Measurements from ENCODE around the gene RNF11.
"Not testable (repeated sequence)": the region's sequence is repeated elsewhere in the genome, so short reads cannot be mapped to it uniquely, and the experiment has no call there.

The RNF11 gene

DNA sequence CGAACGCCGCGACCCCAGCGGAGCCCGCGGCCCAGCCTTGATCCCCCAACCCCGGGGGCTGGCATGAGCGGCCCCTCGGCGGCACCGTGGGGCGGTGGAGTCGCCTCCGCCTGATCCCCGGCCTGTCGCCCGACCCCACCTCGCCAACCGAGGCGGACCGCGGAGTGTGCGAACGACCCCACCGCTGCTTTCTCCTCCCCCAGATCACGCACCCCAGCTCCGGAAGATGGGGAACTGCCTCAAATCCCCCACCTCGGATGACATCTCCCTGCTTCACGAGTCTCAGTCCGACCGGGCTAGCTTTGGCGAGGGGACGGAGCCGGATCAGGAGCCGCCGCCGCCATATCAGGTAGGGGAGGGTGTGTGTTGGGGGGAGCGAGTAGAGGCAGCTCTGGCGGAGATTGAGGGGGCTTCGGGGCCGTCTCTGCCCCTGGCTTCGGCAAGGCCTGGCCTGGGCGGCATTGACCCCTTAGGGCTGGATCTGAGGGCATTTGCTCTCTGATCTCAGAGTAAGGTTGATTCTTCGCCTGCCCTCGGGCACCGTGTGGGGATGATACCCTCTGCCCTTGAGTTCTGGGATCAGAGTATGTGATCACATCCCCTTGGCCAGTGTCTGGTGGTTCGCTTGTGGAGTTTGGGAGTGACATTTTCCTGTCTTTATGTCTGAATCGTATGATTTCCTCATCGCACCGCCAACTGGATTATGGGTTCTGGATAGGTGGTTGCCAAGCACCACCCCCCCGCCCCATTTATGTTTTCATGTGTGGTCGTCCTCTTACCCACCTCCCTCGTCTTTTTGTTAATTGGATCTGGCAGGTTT lies 668 bp downstream of the RNF11 start:
- CTCF ChIA-PET = interaction anchor here (1.2 kb wide), 1 partner anchor 48 kb away, joined by 5 read pairs; no protein-coding TSS in a partner anchor

DNA sequence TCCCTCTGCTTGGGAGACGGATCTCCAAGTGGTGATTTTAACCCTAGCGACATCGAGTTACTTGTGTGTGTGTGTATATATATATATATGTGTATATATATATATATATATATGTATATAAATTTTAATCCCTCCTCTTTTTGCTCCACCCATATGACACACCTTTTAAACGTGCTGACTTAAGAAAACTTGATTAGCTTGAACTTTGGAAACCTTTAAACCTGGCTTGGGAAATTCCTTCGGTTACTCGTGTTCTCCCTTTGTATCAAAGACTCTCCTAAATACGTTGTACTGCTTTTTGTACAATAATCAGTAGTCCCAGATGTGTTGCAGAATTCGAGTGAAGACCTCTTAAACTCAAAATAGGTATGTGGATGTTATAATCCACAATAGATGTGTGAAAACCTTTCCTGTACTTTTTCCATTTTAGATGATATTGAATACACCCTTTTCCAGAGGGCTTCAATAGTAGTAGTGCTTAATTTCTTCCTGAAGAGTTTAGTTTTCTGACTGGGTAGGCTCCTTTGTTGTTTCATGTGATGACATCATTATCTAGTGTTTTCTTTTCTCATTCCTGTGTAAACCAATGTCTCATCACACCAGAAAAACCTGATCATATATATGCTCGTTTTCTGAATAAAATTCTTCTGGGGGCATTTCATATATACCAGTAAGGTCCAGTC lies 1.4 kb downstream of the RNF11 start:
- Mint-ChIP-seq H3K9me3 (no peaks in the 10 kb centered on the region), H3K36me3 (peaks cover 3% of the 10 kb centered on the region), H3K27ac (no peak overlapping the region), H3K4me3 (no peak overlapping the region), H3K27me3 (peaks cover 5% of the 10 kb centered on the region), H3K4me1 (peaks cover 37% of the 10 kb centered on the region)
- no peak for DNase-seq
- CTCF ChIA-PET = interaction anchor here (1.2 kb wide), 1 partner anchor 59 kb away, joined by 3 read pairs; no protein-coding TSS in a partner anchor

More for the DNA sequence above, 668 bp downstream of the RNF11 start:
- Mint-ChIP-seq H3K27ac (no peak overlapping the region), H3K4me1 (peaks cover 35% of the 10 kb centered on the region), H3K9me3 (no peaks in the 10 kb centered on the region), H3K36me3 (peaks cover 3% of the 10 kb centered on the region), H3K4me3 (no peak overlapping the region), H3K27me3 (peaks cover 5% of the 10 kb centered on the region)
- DNase-seq = peak; percentile 62

DNA sequence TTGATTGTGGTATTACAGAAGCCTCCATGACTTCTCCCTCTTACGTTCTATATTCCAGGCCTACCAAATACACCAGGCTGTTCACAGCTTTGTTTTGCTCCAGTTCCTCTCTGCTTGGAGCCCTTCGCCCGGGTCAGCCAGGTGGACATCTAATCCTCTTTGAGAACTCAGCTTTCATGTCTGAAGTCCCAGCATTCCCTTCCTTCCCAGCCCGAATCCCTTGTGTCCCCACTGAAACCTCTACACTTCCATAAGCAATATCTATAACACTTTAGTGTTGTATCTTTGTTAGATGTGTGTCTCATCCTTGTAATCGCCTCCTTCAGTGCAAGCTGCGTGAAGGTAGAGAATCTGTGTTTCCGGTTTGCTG lies 1.9 kb downstream of the RNF11 start:
- CTCF ChIA-PET = interaction anchor here (0.9 to 1.2 kb wide), 2 partner anchors 31 to 59 kb away, joined by 3 to 5 read pairs; no protein-coding TSS in a partner anchor
- Mint-ChIP-seq H3K4me3 (no peak overlapping the region), H3K27ac (no peak overlapping the region), H3K4me1 (peaks cover 38% of the 10 kb centered on the region), H3K27me3 (peaks cover 5% of the 10 kb centered on the region), H3K36me3 (peaks cover 3% of the 10 kb centered on the region), H3K9me3 (no peaks in the 10 kb centered on the region)
- no peak for DNase-seq

DNA sequence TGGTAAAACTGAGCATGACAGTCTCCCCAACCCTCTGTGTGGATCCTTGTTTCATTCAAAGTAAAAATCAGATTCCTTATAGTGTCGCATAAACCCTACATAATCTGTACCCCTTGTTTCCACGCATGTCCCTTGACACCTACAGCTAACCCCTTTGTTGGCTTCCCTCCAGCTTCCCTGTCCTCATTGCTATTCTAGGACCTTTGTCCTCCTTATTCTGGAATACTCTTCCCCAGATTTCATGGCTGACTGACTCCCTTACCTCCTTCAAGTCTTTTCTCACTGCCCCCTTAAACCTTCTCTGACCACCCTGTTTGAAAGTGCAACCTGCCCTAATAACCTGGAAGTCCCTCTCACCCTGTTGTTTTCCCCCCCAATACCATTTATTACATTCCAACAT lies 4.0 kb downstream of the RNF11 start:
- Mint-ChIP-seq H3K4me3 (no peak overlapping the region), H3K27me3 (no peaks in the 10 kb centered on the region), H3K36me3 (peaks cover 6% of the 10 kb centered on the region), H3K9me3 (no peaks in the 10 kb centered on the region), H3K27ac (no peak overlapping the region), H3K4me1 (peaks cover 33% of the 10 kb centered on the region)
- no peak for DNase-seq
- CTCF ChIA-PET = no interaction called here

DNA sequence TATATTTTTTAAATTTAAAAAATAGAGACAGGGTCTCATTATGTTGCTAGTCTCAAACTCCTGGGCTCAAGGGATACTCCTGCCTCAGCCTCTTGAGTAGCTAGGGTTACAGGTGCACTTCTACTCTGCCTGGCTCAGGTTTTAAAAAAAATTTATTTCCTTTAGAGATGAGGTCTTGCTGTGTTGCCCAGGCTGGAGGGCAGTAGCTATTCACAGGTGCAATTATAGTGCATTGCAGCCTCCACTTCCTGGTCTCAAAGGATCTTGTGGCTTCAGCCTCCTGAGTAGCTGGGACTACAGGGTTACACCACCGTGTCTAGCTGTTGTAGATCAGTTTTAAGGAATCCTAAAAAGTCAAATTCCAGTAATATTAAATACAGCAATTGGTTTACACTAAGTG lies 5.0 kb downstream of the RNF11 start:
- Mint-ChIP-seq H3K9me3 (no peaks in the 10 kb centered on the region), H3K27me3 (no peaks in the 10 kb centered on the region), H3K27ac (no peak overlapping the region), H3K4me3 (no peak overlapping the region), H3K36me3 (peaks cover 6% of the 10 kb centered on the region), H3K4me1 (peaks cover 30% of the 10 kb centered on the region)
- DNase-seq = no peak
- CTCF ChIA-PET = no interaction called here

DNA sequence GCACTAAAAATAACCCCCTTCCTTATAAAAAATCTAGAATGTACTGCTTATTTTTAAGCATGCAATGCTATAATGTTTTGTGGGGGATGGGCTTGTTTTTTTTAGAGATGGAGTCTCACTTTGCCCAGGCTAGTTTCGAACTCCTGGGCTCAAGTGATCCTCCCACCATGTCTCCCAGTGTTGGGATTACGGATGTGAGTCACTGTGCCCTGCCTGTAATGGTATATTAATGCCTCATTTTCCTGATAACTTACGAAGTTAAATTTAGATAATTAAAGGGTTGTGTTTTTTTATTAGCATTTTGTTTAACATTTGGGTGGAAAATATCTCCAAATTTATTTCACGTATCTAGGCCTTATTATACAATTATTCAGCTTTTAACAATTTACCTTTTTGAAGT lies 6.5 kb downstream of the RNF11 start:
- H3K4me1 Mint-ChIP-seq = peaks cover 39% of the 10 kb centered on the region
- peaks cover 6% of the 10 kb centered on the region for H3K36me3 Mint-ChIP-seq
- no peak for DNase-seq
- no peaks in the 10 kb centered on the region for H3K9me3 Mint-ChIP-seq
- H3K27ac Mint-ChIP-seq = no peak overlapping the region
- no peak overlapping the region for H3K4me3 Mint-ChIP-seq
- H3K27me3 Mint-ChIP-seq = no peaks in the 10 kb centered on the region
- CTCF ChIA-PET = no interaction called here

DNA sequence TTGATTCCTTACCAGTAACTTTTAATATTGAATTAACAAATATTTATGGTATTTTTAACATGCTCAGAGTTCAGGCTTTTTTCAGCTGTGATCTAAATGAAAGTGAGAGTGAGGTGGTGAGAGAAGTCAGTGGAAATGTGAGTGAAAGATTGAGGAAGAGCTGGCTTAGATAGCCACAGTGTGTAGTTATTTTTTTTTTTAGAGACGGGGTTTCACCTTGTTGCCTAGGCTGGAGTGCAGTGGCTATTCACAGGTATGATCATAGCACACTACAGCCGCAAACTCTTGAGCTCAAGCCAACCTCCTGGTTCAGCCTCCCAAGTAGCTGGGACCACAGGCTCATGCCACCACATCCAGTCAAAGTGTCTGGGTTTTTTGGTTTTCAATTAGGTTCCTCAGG lies 10.9 kb downstream of the RNF11 start:
- Mint-ChIP-seq H3K4me3 (no peak overlapping the region), H3K36me3 (peaks cover 3% of the 10 kb centered on the region), H3K4me1 (peaks cover 18% of the 10 kb centered on the region), H3K27ac (no peak overlapping the region), H3K9me3 (no peaks in the 10 kb centered on the region), H3K27me3 (no peaks in the 10 kb centered on the region)
- no peak for DNase-seq
- CTCF ChIA-PET = interaction anchor here (1.2 kb wide), 1 partner anchor 9 kb away, joined by 3 read pairs; no protein-coding TSS in a partner anchor

DNA sequence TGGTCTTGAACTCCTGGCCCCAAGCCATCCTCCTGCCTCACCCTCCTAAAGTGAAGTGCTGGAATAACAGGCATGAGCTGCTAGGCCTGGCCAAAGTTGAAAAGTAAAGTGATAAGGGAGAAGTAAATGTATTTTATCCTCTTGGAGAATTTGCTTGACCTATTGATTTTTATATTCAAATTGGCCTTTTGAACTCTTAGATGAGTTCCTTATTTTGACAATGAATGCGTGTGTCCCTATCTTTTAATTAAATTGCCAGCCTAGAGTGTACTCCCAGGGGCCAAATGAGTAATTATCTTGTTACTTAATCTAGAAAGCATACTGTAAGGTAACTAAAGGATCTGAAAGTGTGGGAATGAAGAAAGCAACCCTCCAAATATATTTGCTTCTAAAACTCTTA lies 11.4 kb downstream of the RNF11 start:
- H3K36me3 Mint-ChIP-seq = peaks cover 5% of the 10 kb centered on the region
- no peaks in the 10 kb centered on the region for H3K27me3 Mint-ChIP-seq
- H3K9me3 Mint-ChIP-seq = no peaks in the 10 kb centered on the region
- no peak overlapping the region for H3K4me3 Mint-ChIP-seq
- H3K4me1 Mint-ChIP-seq = peaks cover 20% of the 10 kb centered on the region
- no peak for DNase-seq
- CTCF ChIA-PET = interaction anchor here (1.2 kb wide), 1 partner anchor 9 kb away, joined by 3 read pairs; no protein-coding TSS in a partner anchor
- no peak overlapping the region for H3K27ac Mint-ChIP-seq

DNA sequence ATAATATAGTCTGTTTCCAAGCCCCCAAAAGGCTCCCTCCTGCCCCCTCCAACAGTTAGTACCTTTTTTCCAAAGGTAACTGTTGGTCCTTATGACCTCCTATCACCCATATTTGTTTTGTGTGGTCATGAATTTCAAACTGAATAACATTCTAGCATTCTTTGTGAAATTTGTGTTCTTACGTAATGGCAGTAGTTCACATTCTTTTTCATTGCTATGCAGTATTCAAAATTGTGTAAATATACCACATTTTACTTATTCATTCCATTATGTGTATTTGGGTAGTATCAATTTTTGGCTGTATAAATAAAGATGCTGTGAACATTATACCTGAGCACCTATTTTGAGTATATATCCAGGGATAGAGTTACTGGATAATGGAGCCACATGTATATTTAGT lies 13.4 kb downstream of the RNF11 start:
- CTCF ChIA-PET = no interaction called here
- Mint-ChIP-seq H3K4me1 (peaks cover 24% of the 10 kb centered on the region), H3K36me3 (peaks cover 2% of the 10 kb centered on the region), H3K27ac (no peak overlapping the region), H3K9me3 (no peaks in the 10 kb centered on the region), H3K4me3 (no peak overlapping the region), H3K27me3 (no peaks in the 10 kb centered on the region)
- DNase-seq = no peak

DNA sequence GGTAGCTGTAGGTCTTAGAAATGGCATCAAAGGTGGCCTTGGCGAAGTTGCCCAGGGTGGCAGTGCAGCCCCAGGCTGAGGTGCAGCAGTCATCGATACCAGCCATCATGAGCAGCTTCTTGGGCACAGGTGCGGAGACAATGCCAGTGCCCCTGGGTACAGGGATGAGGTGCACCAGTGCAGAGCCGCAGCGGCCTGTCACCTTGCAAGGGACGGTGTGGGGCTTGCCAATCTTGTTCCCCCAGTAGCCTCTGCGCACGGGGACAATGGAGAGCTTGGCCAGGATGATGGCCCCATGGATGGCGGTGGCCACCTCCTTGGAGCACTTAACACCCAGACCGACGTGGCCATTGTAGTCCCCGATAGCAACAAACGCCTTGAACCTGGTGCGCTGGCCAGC lies 14.7 kb downstream of the RNF11 start:
- H3K9me3 Mint-ChIP-seq, H3K27ac Mint-ChIP-seq, H3K36me3 Mint-ChIP-seq, CTCF ChIA-PET, H3K27me3 Mint-ChIP-seq, DNase-seq, H3K4me3 Mint-ChIP-seq: not testable (repeated sequence)
- peaks cover 21% of the 10 kb centered on the region for H3K4me1 Mint-ChIP-seq

DNA sequence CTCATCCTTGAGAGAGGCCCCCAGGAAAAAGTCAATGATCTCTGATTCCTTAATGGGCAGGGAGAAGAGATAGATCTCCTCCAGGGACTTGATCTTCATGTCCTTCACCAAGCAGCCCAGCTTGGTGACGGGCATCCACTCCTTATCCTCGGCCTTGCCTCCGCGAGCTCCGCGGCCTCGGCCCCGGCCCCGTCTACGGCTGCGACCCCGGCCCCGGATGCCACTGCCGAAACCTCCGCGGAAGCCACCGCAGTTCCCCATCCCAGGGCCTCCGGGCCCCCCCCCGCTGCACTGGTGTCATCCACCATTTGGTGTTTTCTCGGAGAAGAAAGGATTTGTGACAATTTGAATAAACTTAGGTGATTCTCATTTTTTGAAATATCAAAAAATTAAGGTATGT lies 15.1 kb downstream of the RNF11 start:
- CTCF ChIA-PET = not testable (repeated sequence)

DNA sequence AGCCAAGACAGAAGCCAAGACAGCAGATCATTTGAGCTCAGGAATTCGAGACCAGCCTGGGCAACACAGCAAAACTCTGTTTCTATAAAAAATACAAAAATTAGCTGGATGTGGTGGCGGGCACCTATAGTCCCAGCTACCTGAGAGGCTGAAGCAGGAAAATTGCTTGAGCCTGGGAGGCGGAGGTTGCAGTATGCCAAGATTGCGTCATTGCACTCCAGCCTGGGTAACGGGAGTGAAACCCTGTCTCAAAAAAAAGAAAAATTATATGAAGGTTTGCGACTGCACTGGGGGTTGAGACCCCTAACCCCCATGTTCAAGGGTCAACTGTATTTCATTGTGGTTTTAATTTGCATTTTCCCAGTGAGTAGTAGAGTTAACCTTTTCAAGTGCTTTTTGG lies 16.3 kb downstream of the RNF11 start:
- CTCF ChIA-PET = no interaction called here
- no peak for DNase-seq
- peaks cover 2% of the 10 kb centered on the region for H3K36me3 Mint-ChIP-seq
- no peaks in the 10 kb centered on the region for H3K9me3 Mint-ChIP-seq
- H3K4me1 Mint-ChIP-seq = peaks cover 8% of the 10 kb centered on the region
- no peaks in the 10 kb centered on the region for H3K27me3 Mint-ChIP-seq
- H3K4me3 Mint-ChIP-seq = no peak overlapping the region
- H3K27ac Mint-ChIP-seq = no peak overlapping the region

More for the DNA sequence above, 15.1 kb downstream of the RNF11 start:
- H3K4me3 Mint-ChIP-seq, H3K27me3 Mint-ChIP-seq, DNase-seq, H3K36me3 Mint-ChIP-seq, H3K27ac Mint-ChIP-seq, H3K9me3 Mint-ChIP-seq: not testable (repeated sequence)
- H3K4me1 Mint-ChIP-seq = peaks cover 18% of the 10 kb centered on the region

DNA sequence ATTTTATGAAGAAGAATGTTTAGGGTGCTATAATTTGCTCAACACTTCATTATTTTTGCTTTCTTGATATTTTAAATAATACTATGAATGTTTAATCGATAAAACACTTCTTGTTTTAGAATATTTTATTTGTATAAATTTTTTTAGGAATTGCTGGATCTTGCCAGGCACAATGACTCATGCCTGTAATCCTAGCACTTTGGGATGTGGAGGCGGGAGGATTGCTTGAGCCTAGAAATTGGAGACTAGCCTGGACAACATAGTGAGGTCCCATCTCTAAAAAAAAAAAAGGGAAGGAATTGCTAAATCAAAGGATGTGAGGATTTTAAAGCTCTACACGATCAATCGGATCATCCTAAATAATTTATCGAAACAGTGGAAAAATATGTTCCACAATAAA lies 17.6 kb downstream of the RNF11 start:
- CTCF ChIA-PET = no interaction called here

DNA sequence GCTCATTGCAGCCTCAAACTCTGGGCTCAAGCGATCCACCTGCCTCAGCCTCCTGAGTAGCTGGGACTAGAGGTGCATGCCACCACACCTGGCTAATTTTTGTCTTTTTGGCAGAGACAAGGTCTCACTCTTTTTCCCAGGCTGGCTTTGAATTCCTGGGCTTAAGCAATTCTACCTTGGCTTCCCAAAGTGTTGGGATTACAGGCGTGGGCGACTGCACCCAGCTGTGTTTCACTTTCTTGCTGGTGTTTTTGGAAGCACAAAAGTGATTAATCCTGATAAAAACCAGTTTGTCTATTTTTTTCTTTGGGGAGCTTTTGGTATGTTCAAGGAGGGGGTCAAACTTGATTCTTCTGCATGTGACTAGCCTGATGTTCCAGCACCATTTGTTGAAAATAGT lies 19.3 kb downstream of the RNF11 start:
- Mint-ChIP-seq H3K9me3 (no peaks in the 10 kb centered on the region), H3K36me3 (peaks cover 2% of the 10 kb centered on the region), H3K27me3 (no peaks in the 10 kb centered on the region), H3K4me3 (no peak overlapping the region), H3K4me1 (peaks cover 8% of the 10 kb centered on the region), H3K27ac (no peak overlapping the region)
- no peak for DNase-seq
- CTCF ChIA-PET = interaction anchor here (0.7 to 1.7 kb wide), 3 partner anchors 20 to 64 kb away, joined by 3 to 4 read pairs (median 4); no protein-coding TSS in a partner anchor

More for the DNA sequence above, 17.6 kb downstream of the RNF11 start:
- no peaks in the 10 kb centered on the region for H3K9me3 Mint-ChIP-seq
- no peak for DNase-seq
- no peak overlapping the region for H3K27ac Mint-ChIP-seq
- no peak overlapping the region for H3K4me3 Mint-ChIP-seq
- peaks cover 2% of the 10 kb centered on the region for H3K36me3 Mint-ChIP-seq
- H3K27me3 Mint-ChIP-seq = no peaks in the 10 kb centered on the region
- H3K4me1 Mint-ChIP-seq = peaks cover 8% of the 10 kb centered on the region

Data from activated naive CD4-positive, alpha-beta T cell treated with anti-CD3 and anti-CD28 coated beads, Interleukin-2, amount 10 ng/mL, durations not matched to agents 7 days and 5 days (primary cell).